DND-41 (cell line): ENCODE results near the gene MYT1.

Experiments used
- CTCF ChIP-seq: IDR thresholded peaks from 2 replicates; pipeline ENCODE4 v1.5.1; 2012; ENCODE audit warnings: borderline replicate concordance, low read length, moderate library complexity, mild to moderate bottlenecking; ENCODE audit not compliant: poor library complexity, severe bottlenecking; ENCODE audit errors: extremely low read depth
- EZH2 ChIP-seq: IDR thresholded peaks from 3 replicates; pipeline ENCODE4 v1.6.1; 2012; ENCODE audit warnings: borderline replicate concordance, low read depth, mild to moderate bottlenecking, moderate library complexity, low read length, inconsistent platforms; ENCODE audit not compliant: severe bottlenecking

GRCh38 chr20:64246616-64247306, 82.5 kb downstream of the MYT1 start:
- TF ChIP-seq CTCF (no peak), EZH2 (no peak)
